ENCODE results near the gene FBXO41.
A peak's percentile ranks its signal among the peaks of the same experiment; 100 is the strongest.

The FBXO41 gene

DNA sequence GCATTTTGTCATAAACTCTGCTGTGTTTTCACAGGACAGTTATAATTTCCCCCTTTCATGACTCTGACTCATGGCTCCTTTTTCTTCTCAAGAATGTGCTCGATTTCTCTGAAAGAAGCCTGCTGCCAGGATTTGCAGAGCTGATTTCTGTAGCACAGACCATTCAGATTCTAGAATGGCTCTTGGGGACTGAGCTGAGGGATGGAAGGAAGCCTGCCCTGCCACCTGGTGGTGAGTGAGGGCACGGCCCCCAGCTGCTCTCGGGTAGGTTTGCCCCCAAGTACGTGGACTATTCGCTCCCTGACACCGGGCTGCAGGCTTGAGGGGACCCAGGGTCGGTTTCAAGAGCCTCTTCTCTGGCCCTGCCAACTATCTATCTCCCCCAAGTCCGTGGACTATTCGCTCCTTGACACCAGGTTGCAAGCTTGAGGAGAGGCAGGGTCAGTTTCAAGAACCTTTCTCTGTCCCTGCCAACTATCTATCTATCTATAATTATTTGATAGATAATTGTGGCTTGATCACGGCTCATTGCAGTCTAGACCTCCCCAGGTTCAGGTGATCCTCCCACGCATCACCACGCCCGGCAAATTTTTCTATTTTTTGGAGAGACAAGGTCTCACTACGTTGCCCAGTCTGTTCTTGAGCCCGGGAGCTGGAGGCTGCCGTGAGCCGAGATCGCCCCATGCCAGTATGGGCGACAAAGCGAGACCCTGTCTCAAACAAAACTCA lies 71.7 kb downstream of the FBXO41 start (continued):
- 0 out of 2 replicates have a peak, but pooled peaks have one; percentile 55 for TF ChIP-seq ZNF121 (tag by site-specific recombination; IDR thresholded peaks at IDR 0.05)
- no peak for TF ChIP-seq ZNF624 (tag by site-specific recombination; IDR thresholded peaks at IDR 0.05)
- no peak for TF ChIP-seq SP3 (tag by site-specific recombination; IDR thresholded peaks at IDR 0.05)
- no peak for TF ChIP-seq TCF7L2 (IDR thresholded peaks at IDR 0.05; ENCODE audit: borderline replicate concordance, low read depth, low read length)
- TF ChIP-seq BCL11B (tag by site-specific recombination; IDR thresholded peaks at IDR 0.05; ENCODE audit: low read depth), result no peak
- no peak for TF ChIP-seq ZEB2 (tag by site-specific recombination; IDR thresholded peaks at IDR 0.05)
- no peak for TF ChIP-seq SP2 (tag by site-specific recombination; IDR thresholded peaks at IDR 0.05)
- TF ChIP-seq SETDB1 (IDR thresholded peaks at IDR 0.05; ENCODE audit: insufficient read length, low read length), result no peak
- no peak for TF ChIP-seq ZNF354C (tag by site-specific recombination; IDR thresholded peaks at IDR 0.05; ENCODE audit: borderline replicate concordance, low read depth)
- TF ChIP-seq ZNF514 (tag by site-specific recombination; IDR thresholded peaks at IDR 0.05), result no peak
- no peak for TF ChIP-seq ZNF621 (tag by site-specific recombination; IDR thresholded peaks at IDR 0.05)
- TF ChIP-seq ZFP41 (tag by site-specific recombination; IDR thresholded peaks at IDR 0.05; ENCODE audit: borderline replicate concordance), result no peak
- TF ChIP-seq, protein P1, sequence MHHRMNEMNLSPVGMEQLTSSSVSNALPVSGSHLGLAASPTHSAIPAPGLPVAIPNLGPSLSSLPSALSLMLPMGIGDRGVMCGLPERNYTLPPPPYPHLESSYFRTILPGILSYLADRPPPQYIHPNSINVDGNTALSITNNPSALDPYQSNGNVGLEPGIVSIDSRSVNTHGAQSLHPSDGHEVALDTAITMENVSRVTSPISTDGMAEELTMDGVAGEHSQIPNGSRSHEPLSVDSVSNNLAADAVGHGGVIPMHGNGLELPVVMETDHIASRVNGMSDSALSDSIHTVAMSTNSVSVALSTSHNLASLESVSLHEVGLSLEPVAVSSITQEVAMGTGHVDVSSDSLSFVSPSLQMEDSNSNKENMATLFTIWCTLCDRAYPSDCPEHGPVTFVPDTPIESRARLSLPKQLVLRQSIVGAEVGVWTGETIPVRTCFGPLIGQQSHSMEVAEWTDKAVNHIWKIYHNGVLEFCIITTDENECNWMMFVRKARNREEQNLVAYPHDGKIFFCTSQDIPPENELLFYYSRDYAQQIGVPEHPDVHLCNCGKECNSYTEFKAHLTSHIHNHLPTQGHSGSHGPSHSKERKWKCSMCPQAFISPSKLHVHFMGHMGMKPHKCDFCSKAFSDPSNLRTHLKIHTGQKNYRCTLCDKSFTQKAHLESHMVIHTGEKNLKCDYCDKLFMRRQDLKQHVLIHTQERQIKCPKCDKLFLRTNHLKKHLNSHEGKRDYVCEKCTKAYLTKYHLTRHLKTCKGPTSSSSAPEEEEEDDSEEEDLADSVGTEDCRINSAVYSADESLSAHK (tag by site-specific recombination; IDR thresholded peaks at IDR 0.05), result 0 out of 2 replicates have a peak, but pooled peaks have one; percentile 29
- no peak for TF ChIP-seq KLF1 (tag by site-specific recombination; IDR thresholded peaks at IDR 0.05)
- TF ChIP-seq, protein P2, sequence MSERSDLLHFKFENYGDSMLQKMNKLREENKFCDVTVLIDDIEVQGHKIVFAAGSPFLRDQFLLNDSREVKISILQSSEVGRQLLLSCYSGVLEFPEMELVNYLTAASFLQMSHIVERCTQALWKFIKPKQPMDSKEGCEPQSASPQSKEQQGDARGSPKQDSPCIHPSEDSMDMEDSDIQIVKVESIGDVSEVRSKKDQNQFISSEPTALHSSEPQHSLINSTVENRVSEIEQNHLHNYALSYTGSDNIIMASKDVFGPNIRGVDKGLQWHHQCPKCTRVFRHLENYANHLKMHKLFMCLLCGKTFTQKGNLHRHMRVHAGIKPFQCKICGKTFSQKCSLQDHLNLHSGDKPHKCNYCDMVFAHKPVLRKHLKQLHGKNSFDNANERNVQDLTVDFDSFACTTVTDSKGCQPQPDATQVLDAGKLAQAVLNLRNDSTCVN (tag by site-specific recombination; optimal IDR thresholded peaks at IDR 0.05), result no peak
- TF ChIP-seq PRDM1 (tag by site-specific recombination; IDR thresholded peaks at IDR 0.05), result no peak
- TF ChIP-seq, protein P3, sequence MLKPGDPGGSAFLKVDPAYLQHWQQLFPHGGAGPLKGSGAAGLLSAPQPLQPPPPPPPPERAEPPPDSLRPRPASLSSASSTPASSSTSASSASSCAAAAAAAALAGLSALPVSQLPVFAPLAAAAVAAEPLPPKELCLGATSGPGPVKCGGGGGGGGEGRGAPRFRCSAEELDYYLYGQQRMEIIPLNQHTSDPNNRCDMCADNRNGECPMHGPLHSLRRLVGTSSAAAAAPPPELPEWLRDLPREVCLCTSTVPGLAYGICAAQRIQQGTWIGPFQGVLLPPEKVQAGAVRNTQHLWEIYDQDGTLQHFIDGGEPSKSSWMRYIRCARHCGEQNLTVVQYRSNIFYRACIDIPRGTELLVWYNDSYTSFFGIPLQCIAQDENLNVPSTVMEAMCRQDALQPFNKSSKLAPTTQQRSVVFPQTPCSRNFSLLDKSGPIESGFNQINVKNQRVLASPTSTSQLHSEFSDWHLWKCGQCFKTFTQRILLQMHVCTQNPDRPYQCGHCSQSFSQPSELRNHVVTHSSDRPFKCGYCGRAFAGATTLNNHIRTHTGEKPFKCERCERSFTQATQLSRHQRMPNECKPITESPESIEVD (tag by site-specific recombination; IDR thresholded peaks at IDR 0.05), result no peak
- no peak for TF ChIP-seq GLI2 (tag by site-specific recombination; IDR thresholded peaks at IDR 0.05; ENCODE audit: borderline replicate concordance, low read depth)
- TF ChIP-seq ZNF561 (tag by site-specific recombination; IDR thresholded peaks at IDR 0.05; ENCODE audit: borderline replicate concordance), result no peak
- TF ChIP-seq ZNF792 (tag by site-specific recombination; IDR thresholded peaks at IDR 0.05), result no peak
- TF ChIP-seq, protein P4, sequence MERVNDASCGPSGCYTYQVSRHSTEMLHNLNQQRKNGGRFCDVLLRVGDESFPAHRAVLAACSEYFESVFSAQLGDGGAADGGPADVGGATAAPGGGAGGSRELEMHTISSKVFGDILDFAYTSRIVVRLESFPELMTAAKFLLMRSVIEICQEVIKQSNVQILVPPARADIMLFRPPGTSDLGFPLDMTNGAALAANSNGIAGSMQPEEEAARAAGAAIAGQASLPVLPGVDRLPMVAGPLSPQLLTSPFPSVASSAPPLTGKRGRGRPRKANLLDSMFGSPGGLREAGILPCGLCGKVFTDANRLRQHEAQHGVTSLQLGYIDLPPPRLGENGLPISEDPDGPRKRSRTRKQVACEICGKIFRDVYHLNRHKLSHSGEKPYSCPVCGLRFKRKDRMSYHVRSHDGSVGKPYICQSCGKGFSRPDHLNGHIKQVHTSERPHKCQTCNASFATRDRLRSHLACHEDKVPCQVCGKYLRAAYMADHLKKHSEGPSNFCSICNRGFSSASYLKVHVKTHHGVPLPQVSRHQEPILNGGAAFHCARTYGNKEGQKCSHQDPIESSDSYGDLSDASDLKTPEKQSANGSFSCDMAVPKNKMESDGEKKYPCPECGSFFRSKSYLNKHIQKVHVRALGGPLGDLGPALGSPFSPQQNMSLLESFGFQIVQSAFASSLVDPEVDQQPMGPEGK (tag by site-specific recombination; IDR thresholded peaks at IDR 0.05), result peak; percentile 42
- no peak for TF ChIP-seq ZNF658 (tag by site-specific recombination; IDR thresholded peaks at IDR 0.05)
- no peak for TF ChIP-seq ZNF23 (tag by site-specific recombination; IDR thresholded peaks at IDR 0.05; ENCODE audit: borderline replicate concordance)
- TF ChIP-seq, protein P5, sequence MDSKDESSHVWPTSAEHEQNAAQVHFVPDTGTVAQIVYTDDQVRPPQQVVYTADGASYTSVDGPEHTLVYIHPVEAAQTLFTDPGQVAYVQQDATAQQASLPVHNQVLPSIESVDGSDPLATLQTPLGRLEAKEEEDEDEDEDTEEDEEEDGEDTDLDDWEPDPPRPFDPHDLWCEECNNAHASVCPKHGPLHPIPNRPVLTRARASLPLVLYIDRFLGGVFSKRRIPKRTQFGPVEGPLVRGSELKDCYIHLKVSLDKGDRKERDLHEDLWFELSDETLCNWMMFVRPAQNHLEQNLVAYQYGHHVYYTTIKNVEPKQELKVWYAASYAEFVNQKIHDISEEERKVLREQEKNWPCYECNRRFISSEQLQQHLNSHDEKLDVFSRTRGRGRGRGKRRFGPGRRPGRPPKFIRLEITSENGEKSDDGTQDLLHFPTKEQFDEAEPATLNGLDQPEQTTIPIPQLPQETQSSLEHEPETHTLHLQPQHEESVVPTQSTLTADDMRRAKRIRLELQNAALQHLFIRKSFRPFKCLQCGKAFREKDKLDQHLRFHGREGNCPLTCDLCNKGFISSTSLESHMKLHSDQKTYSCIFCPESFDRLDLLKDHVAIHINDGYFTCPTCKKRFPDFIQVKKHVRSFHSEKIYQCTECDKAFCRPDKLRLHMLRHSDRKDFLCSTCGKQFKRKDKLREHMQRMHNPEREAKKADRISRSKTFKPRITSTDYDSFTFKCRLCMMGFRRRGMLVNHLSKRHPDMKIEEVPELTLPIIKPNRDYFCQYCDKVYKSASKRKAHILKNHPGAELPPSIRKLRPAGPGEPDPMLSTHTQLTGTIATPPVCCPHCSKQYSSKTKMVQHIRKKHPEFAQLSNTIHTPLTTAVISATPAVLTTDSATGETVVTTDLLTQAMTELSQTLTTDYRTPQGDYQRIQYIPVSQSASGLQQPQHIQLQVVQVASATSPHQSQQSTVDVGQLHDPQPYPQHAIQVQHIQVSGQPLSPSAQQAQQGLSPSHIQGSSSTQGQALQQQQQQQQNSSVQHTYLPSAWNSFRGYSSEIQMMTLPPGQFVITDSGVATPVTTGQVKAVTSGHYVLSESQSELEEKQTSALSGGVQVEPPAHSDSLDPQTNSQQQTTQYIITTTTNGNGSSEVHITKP (tag by site-specific recombination; IDR thresholded peaks at IDR 0.05), result peak; percentile 28
- TF ChIP-seq ZNF654 (tag by site-specific recombination; IDR thresholded peaks at IDR 0.05; ENCODE audit: low read depth), result peak; percentile 55

Data from HEK293 (cell line).